ENCODE data around the gene IREB2.

GRCh38 chr15:78453447-78453846, 15.4 kb downstream of the IREB2 start:
- TF ChIP-seq CTCF (IDR thresholded peaks at IDR 0.05) (no peak), ESRRA (CRISPR knock-in tag; IDR thresholded peaks at IDR 0.05; ENCODE audit: borderline replicate concordance) (no peak), FOXP1 (CRISPR knock-in tag; IDR thresholded peaks at IDR 0.05; ENCODE audit: borderline replicate concordance) (no peak), ATF3 (CRISPR knock-in tag; conservative IDR thresholded peaks at IDR 0.05) (no peak), MLX (CRISPR knock-in tag; IDR thresholded peaks at IDR 0.05) (no peak), IRF2 (CRISPR knock-in tag; IDR thresholded peaks at IDR 0.05; ENCODE audit: borderline replicate concordance, low read depth) (no peak), CDX4 (CRISPR knock-in tag; IDR thresholded peaks at IDR 0.05; ENCODE audit: borderline replicate concordance) (no peak)

Measured in WTC11 (cell line).